GM19035 (cell line): ENCODE data around the gene TTC17.
"Not testable (repeated sequence)": the region's sequence is repeated elsewhere in the genome, so short reads cannot be mapped to it uniquely, and the experiment has no call there.

ENCODE experiments used
- ATAC-seq: cut with Tn5 transposase; IDR thresholded peaks from one replicate; pipeline ENCODE4 v1.9.1; 2021; ENCODE audit not compliant: unreplicated experiment

Gene TTC17

DNA sequence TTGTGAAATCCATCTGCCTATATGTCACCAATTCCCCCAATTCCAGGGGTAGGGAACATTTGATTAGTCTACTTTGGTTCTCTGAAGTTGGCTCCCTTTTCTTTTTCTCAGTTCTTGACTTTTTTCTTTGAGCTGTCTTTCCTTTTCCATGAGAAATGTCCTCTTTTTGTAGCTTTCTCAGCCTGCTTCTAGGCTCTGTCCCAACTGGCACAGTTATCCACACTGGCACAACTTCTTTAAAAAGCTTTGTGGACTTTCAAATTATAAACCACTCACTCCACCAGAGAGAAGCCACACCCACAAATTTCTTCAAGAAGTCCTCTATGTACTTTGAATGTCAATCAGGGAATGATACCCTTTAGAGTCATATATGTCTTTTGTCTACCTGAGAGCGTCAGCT is 100.5 kb downstream of the TTC17 start:
- no peak for ATAC-seq

DNA sequence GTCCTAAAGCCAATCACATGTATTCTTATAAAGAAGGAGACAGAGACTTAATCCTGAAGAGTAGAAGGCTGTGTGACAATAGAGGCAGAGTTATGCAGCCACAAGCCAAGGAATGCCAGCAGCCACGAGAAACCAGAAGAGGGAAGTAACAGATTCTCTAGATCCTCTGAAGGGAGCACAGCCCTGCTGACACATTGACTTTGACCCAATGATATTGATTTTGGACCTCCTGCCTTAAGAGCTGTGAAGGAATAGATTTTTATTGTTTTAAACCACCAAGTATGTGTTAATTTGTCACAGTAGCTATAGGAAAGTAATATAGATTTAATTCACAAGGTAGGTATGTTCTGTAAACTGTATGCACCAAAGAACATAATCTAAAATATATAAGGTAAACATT is 103.6 kb downstream of the TTC17 start:
- ATAC-seq, result no peak

DNA sequence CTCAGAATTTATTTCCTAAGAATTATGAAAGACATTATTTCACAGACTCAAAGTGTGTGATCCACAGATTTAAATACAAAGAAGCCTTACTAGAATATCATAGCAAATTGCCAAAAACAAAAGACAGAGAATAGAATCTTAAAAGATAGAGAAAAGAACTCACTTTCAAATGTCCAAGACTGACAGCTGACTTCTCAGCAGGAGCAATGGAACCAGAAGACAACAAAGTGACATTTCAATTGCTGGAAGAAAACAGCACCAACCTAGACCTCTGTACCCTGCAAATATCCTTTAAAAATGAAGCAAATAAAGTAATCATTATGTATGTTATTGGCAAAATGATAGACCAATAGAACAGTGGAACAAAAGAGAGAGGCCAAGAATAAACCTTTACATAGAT is 109.2 kb downstream of the TTC17 start:
- ATAC-seq, result no peak

DNA sequence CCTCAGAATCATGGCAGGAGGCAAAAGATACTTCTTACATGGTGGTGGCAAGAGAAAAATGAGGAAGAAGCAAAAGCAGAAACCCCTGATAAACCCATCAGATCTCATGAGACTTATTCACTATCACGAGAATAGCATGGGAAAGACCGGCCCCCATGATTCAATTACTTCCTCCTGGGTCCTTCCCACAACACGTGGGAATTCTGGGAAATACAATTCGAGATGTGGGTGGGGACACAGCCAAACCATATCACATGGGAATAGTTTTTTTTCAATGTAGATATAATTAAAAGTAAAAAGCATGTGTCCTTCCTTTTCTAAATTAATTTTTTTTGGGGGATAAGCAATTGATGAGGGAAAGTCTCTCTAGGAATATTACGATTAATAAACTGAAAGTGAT is 118.8 kb downstream of the TTC17 start:
- not testable (repeated sequence) for ATAC-seq

DNA sequence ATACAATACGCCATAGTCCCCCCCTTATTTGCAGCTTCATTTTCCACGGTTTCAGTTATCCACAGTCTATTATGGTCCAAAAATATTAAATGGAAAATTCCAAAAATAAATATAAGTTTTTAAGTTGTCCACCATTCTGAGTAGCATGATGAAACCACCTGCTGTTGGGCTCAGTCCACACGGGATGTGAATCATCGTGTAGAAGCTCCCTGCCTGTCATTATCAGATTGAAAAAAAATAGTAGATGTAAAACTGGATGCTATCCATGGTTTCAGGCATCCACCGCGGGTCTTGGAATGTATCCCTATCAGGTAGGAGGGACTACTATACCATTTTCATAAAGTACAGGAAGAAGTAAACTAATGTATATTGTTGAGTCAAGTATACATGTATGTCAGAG is 127.4 kb downstream of the TTC17 start:
- no peak for ATAC-seq

DNA sequence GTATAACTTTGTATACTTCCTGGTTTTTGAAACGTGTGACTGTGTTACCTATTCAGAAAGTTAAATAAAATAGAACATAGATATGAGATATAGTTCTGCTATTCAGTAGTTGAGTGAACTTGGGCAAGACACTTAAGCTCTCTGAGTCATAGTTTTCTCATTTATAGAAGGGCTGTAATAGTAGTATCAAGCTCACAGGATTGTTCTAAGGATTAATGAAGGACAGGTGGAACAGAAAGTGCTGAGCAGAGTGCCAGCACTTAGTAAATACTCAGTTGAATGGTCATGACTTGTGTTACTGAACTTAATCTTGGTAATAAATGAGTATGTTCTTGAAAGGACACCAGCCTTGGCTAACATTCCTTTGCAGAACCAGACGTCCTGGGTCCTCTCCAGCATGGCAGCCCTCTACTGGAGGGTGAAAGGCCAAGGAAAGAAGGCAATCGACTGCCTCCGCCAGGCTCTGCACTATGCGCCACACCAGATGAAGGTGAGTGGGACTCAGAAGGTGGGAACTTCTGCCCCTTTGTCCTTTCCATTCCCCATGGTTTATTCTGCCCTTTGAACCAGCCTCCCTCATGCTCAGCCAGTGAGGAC is 131.2 kb downstream of the TTC17 start:
- ATAC-seq, result no peak

DNA sequence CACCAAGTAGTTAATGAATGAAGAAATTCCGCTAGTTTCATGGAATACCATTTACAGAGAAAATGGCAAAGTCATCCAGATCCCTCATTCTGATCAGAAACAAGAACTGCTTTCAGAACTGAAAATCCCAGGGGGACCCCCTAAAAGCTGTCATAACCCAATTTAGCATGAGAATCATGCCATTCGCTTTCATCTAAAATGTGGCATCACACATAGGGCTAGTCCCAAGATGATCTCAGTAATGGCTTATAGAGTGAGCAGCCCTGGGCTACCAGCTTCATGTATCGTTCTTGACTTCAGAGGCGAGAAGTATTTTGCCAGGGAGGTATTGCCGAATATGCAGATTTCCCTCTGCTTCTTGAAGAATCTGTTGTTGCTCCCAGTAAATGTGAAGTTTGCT is 134.0 kb downstream of the TTC17 start:
- ATAC-seq, result no peak

DNA sequence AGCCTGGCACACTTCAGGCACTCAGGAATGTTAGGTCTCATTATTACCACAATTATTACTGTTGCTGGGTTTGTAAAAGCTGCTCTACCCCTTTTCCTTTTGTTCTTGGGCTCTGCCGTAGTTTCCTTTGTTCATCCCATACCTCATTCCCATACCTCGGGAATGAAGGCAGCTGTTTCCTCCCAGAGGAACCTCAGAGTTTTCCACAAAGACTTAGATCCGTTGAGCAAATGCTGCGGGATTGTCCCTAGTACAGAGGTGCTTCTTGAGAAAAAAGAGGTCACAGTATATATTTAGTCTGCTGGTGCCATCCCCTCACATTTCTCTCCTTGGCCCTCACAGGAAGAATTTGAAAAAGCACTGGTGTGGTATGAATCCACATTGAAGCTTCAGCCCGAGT is 134.7 kb downstream of the TTC17 start:
- no peak for ATAC-seq

DNA sequence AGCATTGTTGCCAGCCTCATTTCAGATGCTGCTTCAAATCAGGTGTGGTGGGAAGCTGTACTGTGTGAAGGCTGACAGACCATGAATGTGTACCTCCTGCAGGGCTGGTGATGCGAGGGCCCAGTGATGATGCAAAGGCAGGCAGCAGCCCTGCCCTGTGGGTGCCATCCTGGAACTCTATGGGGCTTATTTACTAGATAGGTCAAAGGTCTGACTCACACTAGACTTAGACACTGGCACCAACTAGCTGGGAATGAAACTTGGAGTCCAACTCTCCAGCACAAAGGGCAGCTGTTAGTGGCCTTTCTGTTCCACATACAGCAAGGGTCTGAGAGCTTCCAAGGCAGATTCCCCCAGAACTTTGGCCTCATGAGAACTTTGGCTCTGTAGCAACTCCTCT is 138.4 kb downstream of the TTC17 start:
- ATAC-seq, result no peak

DNA sequence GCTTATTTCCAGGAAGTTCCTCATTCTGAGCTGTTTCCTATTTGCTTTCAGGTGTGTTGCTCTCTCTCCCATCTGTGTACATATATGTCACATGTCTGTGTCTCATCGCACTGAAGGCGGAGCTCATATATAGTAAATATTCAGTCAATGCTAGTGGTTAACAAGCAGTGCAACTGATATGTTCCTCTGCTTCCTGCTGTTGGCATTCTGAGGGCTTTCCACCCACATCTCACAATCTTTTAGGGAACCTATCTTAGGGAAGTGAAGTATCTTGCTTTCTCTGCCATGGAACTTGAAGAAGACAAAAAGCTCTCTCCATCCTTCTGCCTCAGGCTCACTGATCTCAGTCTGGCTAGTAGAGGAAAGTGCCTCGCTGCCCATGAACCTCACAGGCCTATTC is 139.8 kb downstream of the TTC17 start:
- no peak for ATAC-seq

DNA sequence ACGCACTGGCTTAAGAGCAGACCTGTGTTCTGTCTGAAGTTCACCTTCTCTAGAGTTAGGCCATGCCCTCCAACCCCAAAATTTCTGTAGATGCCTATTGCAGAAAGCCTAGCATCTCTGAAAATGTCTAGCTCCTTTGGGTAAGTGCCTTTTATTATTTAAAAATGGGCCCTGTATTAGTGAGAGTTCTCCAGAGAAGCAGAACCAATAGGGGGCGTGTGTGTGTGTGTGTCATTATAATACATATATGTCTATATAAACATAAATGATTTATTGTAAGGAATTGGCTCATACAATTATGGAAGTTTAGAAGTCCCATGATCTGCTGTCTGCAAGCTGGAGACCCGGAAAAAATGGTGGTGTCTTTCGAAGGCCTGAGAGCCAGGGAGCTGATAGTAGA is 144.7 kb downstream of the TTC17 start:
- ATAC-seq, result no peak

DNA sequence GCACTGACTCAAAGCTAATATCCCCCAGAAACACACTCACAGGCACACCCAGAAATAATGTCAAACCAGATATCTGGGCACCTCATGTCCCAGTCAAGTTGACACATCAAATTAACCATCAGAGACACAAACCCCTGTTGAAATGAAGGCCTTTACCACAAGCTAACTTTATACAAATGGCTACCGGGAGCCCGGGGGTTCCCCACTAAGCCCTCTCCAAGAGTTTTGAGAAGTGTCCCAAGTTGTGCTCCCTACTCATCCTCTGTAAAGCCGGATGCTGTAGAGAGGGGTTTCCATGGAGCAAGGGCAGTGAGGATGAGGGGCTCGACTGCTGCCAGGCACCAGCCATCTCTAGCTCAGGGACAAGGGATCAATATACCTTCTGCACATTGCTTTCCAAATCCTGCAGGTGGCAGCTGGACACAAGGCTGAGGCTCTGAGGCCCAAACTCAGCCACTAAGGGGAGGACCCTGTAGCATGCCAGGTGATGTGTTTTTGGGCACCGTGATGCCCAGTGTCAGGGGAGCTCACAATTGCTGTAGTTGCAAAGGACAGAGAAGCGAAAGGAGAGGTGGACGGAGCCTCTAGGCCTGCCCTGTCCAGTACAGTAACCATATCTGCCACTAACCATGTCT is 145.7 kb downstream of the TTC17 start:
- peak; percentile 58 for ATAC-seq

DNA sequence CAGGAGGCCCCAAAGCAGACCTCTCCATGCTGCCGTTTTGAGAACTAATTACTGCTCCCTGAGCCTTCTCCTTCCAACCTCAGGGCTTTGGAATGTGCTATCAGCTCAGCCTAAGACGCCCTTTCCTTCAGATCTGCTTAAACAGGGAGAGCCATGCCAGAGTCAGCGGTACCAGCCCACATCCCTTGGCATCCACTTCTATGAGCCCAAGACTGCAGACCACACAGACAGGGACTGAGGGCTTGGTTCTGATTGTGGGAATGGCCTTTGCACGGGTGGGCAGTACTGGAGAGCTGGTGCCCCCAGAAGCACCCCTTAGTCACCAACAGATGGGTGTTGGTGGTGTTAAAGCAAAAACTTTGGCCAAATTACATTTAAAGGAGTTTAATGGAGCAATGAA is 146.5 kb downstream of the TTC17 start:
- no peak for ATAC-seq

DNA sequence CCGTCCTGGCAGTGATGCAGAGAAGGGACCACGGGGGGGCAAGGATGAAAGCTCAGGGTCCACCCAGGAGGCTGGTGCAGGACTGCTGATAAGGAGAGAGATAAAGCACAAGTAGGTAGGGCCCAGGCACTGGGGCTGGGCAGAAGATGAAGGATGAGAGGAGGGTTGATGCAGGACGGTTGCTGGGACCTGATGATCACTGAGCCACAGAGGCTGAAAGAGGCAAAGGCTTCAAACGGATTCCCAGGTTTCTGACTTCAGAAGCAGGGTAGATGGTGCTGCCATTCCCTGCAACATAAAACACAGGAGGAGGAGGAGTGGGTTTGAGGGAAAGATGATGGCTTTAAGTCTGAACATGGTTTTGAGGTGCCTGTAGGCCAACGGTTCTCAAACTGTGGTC is 148.5 kb downstream of the TTC17 start:
- no peak for ATAC-seq

DNA sequence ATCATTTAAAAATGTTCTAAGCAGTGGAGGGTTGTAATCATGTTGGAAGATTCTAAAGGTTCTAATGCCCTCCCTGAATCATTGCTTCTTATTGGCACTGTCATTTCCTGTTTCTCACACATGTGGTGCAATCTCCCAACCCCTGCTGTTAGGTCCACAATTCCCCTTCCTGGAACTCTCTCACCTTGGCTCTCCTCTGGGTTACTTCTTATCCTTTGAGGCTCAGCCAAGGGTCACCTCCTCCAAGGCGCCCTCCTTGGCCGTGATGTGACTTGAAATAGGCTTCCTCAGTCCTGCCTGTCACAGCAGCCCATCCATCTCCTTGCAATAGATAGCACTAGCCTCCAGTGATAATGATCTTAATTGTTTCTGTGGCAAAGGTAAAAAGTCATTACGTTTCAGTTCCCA is 149.8 kb downstream of the TTC17 start:
- no peak for ATAC-seq

DNA sequence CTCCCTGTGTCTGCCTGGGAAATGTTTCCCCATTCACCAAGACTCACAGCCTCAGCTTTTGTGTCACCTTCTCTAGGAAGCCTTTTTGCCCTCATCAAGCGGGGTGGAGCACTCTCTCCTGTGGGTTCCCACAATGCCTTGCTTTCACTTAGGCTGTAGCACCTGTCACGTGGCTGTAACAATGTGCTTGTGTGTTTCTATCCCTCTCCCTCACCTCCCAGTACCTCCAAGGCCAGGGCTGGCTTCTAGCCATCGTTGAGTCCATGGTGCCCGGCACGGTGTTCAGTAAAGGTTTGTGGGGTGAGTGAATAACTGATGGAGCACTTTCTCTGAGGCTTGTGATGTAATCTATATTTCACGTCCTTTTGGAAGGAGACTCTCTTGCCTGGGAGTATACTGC is 153.2 kb downstream of the TTC17 start:
- no peak for ATAC-seq

DNA sequence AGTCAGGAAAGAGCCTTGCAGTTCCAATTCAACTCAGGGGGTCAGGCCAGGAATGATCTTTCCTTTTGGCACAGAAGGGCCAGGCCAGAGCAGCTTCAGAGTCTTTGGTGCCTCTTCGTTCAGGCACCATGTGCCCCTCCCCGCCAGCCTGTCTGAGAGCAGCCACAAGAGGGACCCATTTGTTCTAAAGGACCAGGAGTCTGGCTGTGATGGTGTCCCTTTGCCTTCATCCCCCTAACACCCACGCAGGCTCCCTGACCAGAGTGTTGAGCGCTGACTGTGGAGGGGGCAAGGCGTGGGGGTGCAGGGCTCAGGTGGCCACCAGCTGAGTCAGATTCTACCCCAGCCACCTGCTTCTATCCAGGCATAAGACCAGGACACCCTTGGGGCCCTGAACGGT is 156.4 kb downstream of the TTC17 start:
- no peak for ATAC-seq

DNA sequence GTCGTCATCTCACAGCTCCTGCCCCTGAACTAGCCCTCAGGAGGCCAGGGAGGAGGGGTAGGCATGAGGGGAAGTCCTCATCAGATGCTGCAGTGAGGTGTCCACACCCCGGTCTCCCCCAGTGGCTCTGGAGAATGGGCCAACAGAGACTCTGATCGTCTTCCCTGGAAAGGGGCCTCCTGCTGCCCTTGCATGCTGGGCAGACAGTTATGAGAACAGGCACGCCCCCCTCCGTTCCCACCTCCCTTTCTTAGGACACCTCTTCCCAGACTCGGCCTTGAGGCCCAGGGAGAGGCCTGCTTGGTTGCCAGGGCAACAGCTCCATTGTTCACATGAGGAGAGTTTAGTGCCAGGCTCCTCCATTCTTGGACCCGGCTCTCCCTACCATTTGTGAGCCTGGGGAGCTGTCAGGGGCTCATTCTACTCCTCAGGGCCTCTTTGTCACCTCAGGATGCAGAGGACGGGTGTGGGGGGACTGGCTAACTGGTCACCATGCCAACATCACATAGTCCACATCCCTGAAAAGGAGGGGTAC is 157.7 kb downstream of the TTC17 start:
- no peak for ATAC-seq

DNA sequence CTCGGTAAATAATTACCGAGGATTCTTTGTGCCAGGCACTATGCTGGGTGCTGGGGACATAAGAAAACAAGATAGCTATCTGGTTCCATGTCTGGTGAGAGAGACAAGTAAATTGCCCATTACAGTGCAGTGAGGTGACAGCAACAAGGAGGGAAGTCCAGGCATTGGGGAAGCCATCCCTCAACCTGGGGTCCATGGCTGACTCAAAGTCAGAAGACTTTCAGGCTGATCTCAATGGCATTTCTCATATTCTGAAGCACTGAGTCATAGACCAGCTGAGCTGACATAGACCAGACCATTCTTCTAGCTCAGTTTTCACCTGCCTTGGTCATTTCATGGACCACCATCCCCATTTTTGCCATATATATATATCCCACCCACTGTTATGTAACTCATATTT is 158.8 kb downstream of the TTC17 start:
- no peak for ATAC-seq

DNA sequence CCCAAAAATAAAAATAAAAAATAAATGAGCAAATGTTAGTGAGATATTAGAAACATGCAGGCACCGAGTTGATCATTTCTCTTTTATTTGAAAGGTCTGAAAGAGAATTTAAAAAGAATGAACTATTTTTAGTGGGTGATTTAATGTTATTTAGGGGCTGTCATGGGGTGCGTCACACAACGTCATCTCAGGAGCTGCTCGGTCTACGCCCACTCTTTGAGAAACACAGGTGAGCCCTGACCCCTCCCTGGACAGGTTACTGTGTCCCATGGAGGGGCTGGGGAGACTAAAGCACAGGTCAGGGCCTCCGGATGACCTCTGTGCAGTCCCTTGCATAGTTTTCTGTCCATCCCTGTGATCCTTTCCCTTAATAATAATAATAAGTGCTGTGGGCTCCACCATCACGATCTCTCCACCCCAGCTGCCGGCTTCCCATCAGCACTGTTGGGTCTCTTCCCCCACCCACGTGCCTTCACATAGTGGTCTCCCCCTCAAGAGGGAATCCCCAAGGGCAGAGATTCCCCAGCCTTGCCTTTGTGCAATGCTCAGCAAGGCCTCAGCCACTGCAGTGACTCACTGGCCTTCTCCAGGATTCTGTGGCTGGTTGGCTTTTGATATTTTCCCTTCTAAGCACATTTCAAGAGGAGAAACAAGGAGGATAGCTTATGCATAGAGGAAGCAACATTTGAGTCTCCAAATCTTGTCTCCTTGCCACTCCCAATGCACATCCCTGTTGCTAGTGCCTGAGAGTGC is 159.9 kb downstream of the TTC17 start:
- ATAC-seq, result no peak

DNA sequence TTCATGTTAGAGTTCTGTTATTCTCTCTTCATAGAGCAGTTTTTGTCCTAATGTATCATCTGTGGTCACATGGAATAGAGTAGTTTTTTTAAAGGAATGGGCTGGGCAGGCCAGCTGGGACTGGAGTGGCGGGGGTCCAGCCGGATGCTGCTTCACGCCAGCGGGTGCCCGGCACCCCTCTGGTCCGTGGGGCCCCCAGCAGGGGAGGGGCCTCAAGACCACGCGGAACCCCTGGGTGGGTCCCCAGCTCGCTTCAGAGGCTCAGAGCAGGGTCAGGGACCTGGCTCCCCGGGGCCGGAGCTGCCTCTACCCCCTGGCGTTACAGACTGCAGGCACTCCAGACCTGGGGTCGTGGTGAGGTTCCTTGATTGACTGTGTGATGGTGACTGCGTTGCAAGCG is 162.8 kb downstream of the TTC17 start:
- ATAC-seq, result no peak

DNA sequence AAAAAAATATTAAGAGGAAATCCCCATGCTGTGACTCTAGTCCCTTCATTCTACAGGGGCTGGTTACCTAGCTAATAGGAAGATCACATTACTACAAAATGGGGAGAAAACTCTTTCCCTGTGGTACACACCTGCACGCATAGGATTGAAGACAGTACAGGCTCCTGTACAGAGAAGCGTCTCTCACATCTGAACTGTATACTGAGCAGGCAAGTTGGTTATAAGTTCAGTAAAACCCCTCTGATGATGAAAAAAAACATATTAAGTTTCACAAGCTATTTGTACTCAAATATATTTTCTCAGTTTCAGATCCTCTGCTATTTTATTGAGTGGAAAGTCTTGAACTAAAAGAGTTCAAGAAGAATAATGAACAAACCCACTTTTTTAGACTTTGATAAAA is 164.9 kb downstream of the TTC17 start:
- no peak for ATAC-seq
